Breast epithelium (tissue), 3 donors: ENCODE measurements around the gene ZNF106.

Source experiments
- CTCF ChIP-seq, 3 donors: fragments of 450-650 bp; IDR thresholded peaks; one replicate each; pipeline ENCODE4 v1.5.1; 2016 to 2017; ENCODE audit warnings: antibody characterized with exemption in 3 of 3, mild to moderate bottlenecking in 3 of 3, moderate library complexity in 3 of 3
- POLR2A ChIP-seq: fragments of 450-650 bp; IDR thresholded peaks from one replicate; pipeline ENCODE4 v1.6.1; 2016; ENCODE audit warnings: antibody characterized with exemption, mild to moderate bottlenecking, moderate library complexity
- POLR2AphosphoS5 ChIP-seq, 3 donors: sonication (generic); formaldehyde crosslinking; IDR thresholded peaks; one replicate each; pipeline ENCODE4 v1.6.1; 2017; ENCODE audit warnings: antibody characterized with exemption in 3 of 3

GRCh38 chr15:42375252-42375651, 115.7 kb downstream of the ZNF106 start:
- no peak for TF ChIP-seq POLR2AphosphoS5 (IDR thresholded peaks at IDR 0.05)
- TF ChIP-seq CTCF (IDR thresholded peaks at IDR 0.05): no peak
- no peak for TF ChIP-seq POLR2A
